ENCODE measurements around the gene RNF43. TPM values are rescaled to one million over a fixed set of nuclear protein-coding genes. Genes with fewer than 3 reads are reported as not detected.

The RNF43 gene
- total RNA-seq, 4 donors from 2014 or later, result 16.0 to 58.3 (median 21.5) TPM

DNA sequence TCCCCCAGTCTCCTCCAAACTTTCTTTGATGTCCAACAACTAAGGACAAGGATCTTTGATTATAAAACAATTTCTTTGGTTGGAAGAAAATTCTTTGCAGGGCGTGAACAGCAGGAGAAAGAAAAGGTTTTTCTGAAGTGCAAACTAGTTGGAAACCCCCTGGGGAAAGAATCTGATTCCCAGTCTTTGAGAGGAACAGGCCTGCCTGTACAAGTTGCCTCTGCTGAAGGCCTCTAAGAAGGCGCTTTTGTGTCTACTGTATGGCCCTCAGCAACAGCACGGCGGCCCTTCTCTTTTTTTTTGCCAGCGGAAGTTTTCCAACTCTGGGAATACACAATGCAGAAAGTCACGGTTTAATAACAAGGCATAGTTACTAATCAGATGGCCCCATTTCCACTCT lies 14.0 kb downstream of the RNF43 start:
- WGBS, result 38% methylated on average over 6 of the region's 6 CpGs
- no peak for DNase-seq (ENCODE audit: low spot score in 2 of 2)
- Histone ChIP-seq H3K27me3 (no peaks in the 10 kb centered on the region), H3K27ac (peak overlapping the region; percentile 47), H3K4me1 (peaks cover 41% of the 10 kb centered on the region), H3K4me3 (no peak overlapping the region), H3K36me3 (no peaks in the 10 kb centered on the region), H3K9me3 (no peaks in the 10 kb centered on the region)
- no peak for TF ChIP-seq POLR2AphosphoS5 (IDR thresholded peaks at IDR 0.05)
- TF ChIP-seq, protein P1, sequence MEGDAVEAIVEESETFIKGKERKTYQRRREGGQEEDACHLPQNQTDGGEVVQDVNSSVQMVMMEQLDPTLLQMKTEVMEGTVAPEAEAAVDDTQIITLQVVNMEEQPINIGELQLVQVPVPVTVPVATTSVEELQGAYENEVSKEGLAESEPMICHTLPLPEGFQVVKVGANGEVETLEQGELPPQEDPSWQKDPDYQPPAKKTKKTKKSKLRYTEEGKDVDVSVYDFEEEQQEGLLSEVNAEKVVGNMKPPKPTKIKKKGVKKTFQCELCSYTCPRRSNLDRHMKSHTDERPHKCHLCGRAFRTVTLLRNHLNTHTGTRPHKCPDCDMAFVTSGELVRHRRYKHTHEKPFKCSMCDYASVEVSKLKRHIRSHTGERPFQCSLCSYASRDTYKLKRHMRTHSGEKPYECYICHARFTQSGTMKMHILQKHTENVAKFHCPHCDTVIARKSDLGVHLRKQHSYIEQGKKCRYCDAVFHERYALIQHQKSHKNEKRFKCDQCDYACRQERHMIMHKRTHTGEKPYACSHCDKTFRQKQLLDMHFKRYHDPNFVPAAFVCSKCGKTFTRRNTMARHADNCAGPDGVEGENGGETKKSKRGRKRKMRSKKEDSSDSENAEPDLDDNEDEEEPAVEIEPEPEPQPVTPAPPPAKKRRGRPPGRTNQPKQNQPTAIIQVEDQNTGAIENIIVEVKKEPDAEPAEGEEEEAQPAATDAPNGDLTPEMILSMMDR (IDR thresholded peaks at IDR 0.05), result no peak

DNA sequence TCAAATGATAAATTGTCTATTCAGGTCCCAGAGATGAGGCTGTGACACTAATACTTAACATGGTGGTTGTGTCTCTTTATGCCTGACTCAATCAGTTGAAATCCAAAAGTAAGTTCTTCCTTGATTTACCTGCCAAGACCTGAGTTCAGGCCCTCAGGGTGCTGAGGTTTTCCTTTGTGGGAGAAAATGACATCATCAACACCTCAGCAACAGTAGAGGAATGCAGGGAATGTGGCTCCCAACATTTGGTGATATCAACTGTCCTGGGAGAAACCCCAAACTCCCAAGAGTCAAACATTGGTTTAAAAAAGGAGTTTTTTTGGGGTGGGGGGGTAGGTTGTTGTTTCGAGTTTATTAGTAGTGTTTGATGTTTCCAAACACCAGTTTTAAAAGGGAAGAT lies 14.7 kb downstream of the RNF43 start:
- Histone ChIP-seq H3K27me3 (no peaks in the 10 kb centered on the region), H3K4me1 (peaks cover 41% of the 10 kb centered on the region), H3K9me3 (no peaks in the 10 kb centered on the region), H3K27ac (peak overlapping the region; percentile 47), H3K36me3 (no peaks in the 10 kb centered on the region), H3K4me3 (no peak overlapping the region)
- WGBS, result 50% methylated on average over 1 of the region's 1 CpG
- TF ChIP-seq POLR2AphosphoS5 (IDR thresholded peaks at IDR 0.05) (no peak), POLR2A (IDR thresholded peaks at IDR 0.05) (no peak), EP300 (IDR thresholded peaks at IDR 0.05) (no peak)
- TF ChIP-seq, protein P1 (IDR thresholded peaks at IDR 0.05), result no peak
- no peak for DNase-seq (ENCODE audit: low spot score in 2 of 2)

DNA sequence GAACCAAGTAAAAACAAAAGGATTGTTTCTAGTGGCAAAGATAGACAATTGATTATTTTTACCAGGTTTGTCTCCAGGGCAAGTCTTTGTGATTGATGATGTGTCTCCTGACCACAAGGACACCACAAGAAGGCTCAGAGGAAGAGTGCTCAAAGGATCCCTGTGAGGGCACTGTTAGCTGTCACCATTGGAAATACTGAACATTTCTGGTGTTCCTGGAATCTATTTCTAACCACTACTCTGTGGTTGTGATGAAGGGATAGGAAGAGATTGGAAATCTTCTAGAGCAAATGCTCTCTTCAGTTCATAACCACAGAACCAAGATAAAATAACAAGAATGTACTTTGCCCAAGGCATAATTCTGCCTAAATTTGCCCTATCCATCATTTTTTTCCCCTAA lies 15.3 kb downstream of the RNF43 start:
- H3K4me1 ChIP-seq, result peaks cover 41% of the 10 kb centered on the region
- peak overlapping the region; percentile 47 for H3K27ac ChIP-seq
- DNase-seq (ENCODE audit: low spot score in 2 of 2), result no peak
- H3K4me3 ChIP-seq, result no peak overlapping the region
- no peaks in the 10 kb centered on the region for H3K36me3 ChIP-seq
- TF ChIP-seq, protein P1 (IDR thresholded peaks at IDR 0.05), result no peak
- TF ChIP-seq EP300 (IDR thresholded peaks at IDR 0.05) (no peak), POLR2AphosphoS5 (IDR thresholded peaks at IDR 0.05) (no peak), POLR2A (IDR thresholded peaks at IDR 0.05) (no peak)
- H3K9me3 ChIP-seq, result no peaks in the 10 kb centered on the region
- H3K27me3 ChIP-seq, result no peaks in the 10 kb centered on the region

DNA sequence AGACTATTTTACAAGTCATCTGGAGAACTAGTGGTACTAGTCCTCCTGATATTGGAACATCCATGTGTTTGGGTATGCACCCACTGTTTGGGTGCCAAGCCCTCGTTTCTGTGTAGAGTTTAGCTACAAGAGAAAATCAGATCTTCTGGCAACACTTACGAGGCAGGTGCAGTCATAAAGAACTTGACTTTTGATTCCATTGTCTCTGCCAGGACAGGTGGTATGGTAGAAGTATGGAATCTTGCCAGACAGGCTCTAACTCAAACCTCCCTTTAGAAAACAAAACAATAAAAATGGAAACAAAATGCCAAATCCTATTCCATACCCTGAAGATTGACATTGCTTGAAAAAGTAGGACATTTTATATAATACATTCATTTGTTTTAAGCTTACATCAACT lies 16.0 kb downstream of the RNF43 start:
- H3K4me3 ChIP-seq, result no peak overlapping the region
- DNase-seq (ENCODE audit: low spot score in 2 of 2), result no peak
- no peak overlapping the region for H3K27ac ChIP-seq
- H3K27me3 ChIP-seq, result no peaks in the 10 kb centered on the region
- no peaks in the 10 kb centered on the region for H3K9me3 ChIP-seq
- peaks cover 41% of the 10 kb centered on the region for H3K4me1 ChIP-seq
- H3K36me3 ChIP-seq, result no peaks in the 10 kb centered on the region
- TF ChIP-seq, protein P1 (IDR thresholded peaks at IDR 0.05), result no peak
- TF ChIP-seq POLR2AphosphoS5 (IDR thresholded peaks at IDR 0.05) (no peak), POLR2A (IDR thresholded peaks at IDR 0.05) (no peak), EP300 (IDR thresholded peaks at IDR 0.05) (no peak)
- WGBS, result 39% methylated on average over 2 of the region's 2 CpGs

DNA sequence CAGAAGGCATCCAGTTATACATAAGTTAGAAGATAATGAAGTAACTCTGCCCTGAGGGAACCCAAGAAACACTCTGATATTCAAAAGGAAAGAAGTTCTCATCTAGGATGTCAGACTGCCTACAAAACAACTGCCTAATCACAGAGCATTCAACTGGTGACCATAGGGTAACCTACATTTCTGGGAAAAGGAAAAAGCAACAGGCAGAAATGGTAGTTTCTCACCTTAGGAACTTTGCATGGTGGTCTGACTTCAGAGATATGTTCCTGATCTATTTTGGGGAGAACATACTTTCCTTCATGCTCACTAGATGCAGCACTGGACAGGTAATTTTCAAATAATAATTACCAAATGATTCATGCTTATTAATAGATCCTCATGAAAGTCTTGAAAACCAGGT lies 16.5 kb downstream of the RNF43 start:
- Histone ChIP-seq H3K9me3 (no peaks in the 10 kb centered on the region), H3K27me3 (no peaks in the 10 kb centered on the region), H3K4me1 (peaks cover 41% of the 10 kb centered on the region), H3K27ac (peak overlapping the region; percentile 2), H3K4me3 (no peak overlapping the region), H3K36me3 (no peaks in the 10 kb centered on the region)
- TF ChIP-seq POLR2AphosphoS5 (IDR thresholded peaks at IDR 0.05), result no peak
- TF ChIP-seq, protein P1 (IDR thresholded peaks at IDR 0.05), result no peak
- TF ChIP-seq EP300 (IDR thresholded peaks at IDR 0.05), result no peak
- TF ChIP-seq POLR2A (IDR thresholded peaks at IDR 0.05), result no peak
- DNase-seq (ENCODE audit: low spot score in 2 of 2), result no peak
